AG04450 (cell line): Measurements from ENCODE around the gene KCNJ3. TPM values are rescaled to one million over a fixed set of nuclear protein-coding genes. Genes with fewer than 3 reads are reported as not detected.

ENCODE experiments used
- CTCF ChIA-PET: fragments of 300-600, 350-600 bp; formaldehyde crosslinking; extraction: SDS; loops from one replicate; lab custom pipeline; 2022; ENCODE audit warnings: antibody characterized with exemption, inconsistent platforms; lab: Charles Lee
- POLR2A ChIA-PET: fragments of 350-600 bp; formaldehyde crosslinking; extraction: SDS; loops from one replicate; lab custom pipeline; 2021; ENCODE audit warnings: antibody characterized with exemption, inconsistent platforms; lab: Yijun Ruan, JAX
- DNase-seq: peaks from one replicate; pipeline ENCODE4 v3.0.0-alpha.2; 2011; ENCODE audit warnings: low read depth, low spot score
- H3K27ac ChIP-seq: one replicate; pipeline ENCODE4 v1.5.1; 2012; ENCODE audit warnings: low read depth, low read length, control low read depth
- H3K27me3 ChIP-seq: one replicate; pipeline ENCODE4 v1.6.0; 2012; ENCODE audit warnings: low read length; ENCODE audit not compliant: control insufficient read depth, insufficient read depth
- H3K4me3 ChIP-seq: 2 replicates; pipeline ENCODE4 v1.5.1; 2011; ENCODE audit warnings: mild to moderate bottlenecking, low read depth, low read length, control low read depth
- H3K9me3 ChIP-seq: 2 replicates; pipeline ENCODE4 v1.5.1; 2012; ENCODE audit warnings: low read length; ENCODE audit not compliant: control insufficient read depth, insufficient read depth
- CTCF ChIP-seq: IDR thresholded peaks from 2 replicates; pipeline ENCODE4 v1.5.1; 2011; ENCODE audit warnings: low read depth, low read length, control low read depth, inconsistent platforms
- polyA plus RNA-seq: library from polyadenylated mRNA; depleted of rRNA; stranded (reverse); fragments of >200 nt; gene quantifications from 2 replicates; pipeline ENCODE4 v1.2.3, GENCODE V29; 2011

The KCNJ3 gene
- polyA plus RNA-seq, 1 experiment: not detected

GRCh38 chr2:154740361-154740760, 41.9 kb downstream of the KCNJ3 start:
- Histone ChIP-seq H3K4me3 (no peak overlapping the region), H3K9me3 (no peaks in the 10 kb centered on the region), H3K27ac (no peak overlapping the region), H3K27me3 (no peaks in the 10 kb centered on the region)
- ChIA-PET CTCF (no interaction called here), POLR2A (no interaction called here)
- no peak for TF ChIP-seq CTCF
- no peak for DNase-seq

GRCh38 chr2:154758871-154759270, 60.4 kb downstream of the KCNJ3 start:
- POLR2A ChIA-PET: no interaction called here

GRCh38 chr2:154762638-154763037, 64.1 kb downstream of the KCNJ3 start:
- POLR2A ChIA-PET: no interaction called here
- Histone ChIP-seq H3K9me3 (peaks cover 5% of the 10 kb centered on the region), H3K4me3 (no peak overlapping the region), H3K27ac (no peak overlapping the region), H3K27me3 (no peaks in the 10 kb centered on the region)
- CTCF ChIA-PET: no interaction called here
- DNase-seq: no peak
- TF ChIP-seq CTCF: no peak

More at GRCh38 chr2:154758871-154759270, 60.4 kb downstream of the KCNJ3 start:
- no peak for TF ChIP-seq CTCF
- CTCF ChIA-PET: no interaction called here
- Histone ChIP-seq H3K27ac (no peak overlapping the region), H3K9me3 (peaks cover 8% of the 10 kb centered on the region), H3K4me3 (no peak overlapping the region), H3K27me3 (no peaks in the 10 kb centered on the region)
- DNase-seq: no peak

- DNase-seq: no peak
- no peak overlapping the region for H3K4me3 ChIP-seq
- ChIA-PET CTCF (no interaction called here), POLR2A (no interaction called here)
- H3K9me3 ChIP-seq: peaks cover 7% of the 10 kb centered on the region
- no peak overlapping the region for H3K27ac ChIP-seq
- H3K27me3 ChIP-seq: no peaks in the 10 kb centered on the region
- no peak for TF ChIP-seq CTCF
Observed at GRCh38 chr2:154771664-154772284, 73.3 kb downstream of the KCNJ3 start.

- no peak overlapping the region for H3K4me3 ChIP-seq
- POLR2A ChIA-PET: no interaction called here
- TF ChIP-seq CTCF: no peak
Observed at GRCh38 chr2:154776825-154777224, 78.3 kb downstream of the KCNJ3 start.

More at GRCh38 chr2:154776825-154777224, 78.3 kb downstream of the KCNJ3 start:
- Histone ChIP-seq H3K27ac (no peak overlapping the region), H3K27me3 (no peaks in the 10 kb centered on the region), H3K9me3 (peaks cover 10% of the 10 kb centered on the region)
- DNase-seq: no peak
- CTCF ChIA-PET: no interaction called here
